H1 (cell line): Measurements from ENCODE around the gene TM9SF3. TPM values are rescaled to one million over a fixed set of nuclear protein-coding genes. Genes with fewer than 3 reads are reported as not detected.

ENCODE experiments used
- CTCF ChIP-seq, 3 experiments: IDR thresholded peaks; 1 replicate in 2 of 3; 2 replicates in 1 of 3; pipeline versions ENCODE4 v1.5.1 to v1.6.1; 2011; ENCODE audit warnings: low read length in 3 of 3, mild to moderate bottlenecking in 3 of 3, inconsistent platforms in 2 of 3, low read depth in 1 of 3, moderate library complexity in 1 of 3; ENCODE audit not compliant: insufficient read depth in 1 of 3; ENCODE audit errors: control extremely low read depth in 1 of 3
- SP4 ChIP-seq: IDR thresholded peaks from 2 replicates; pipeline ENCODE4 v1.6.1; 2012; ENCODE audit warnings: low read length, inconsistent platforms
- polyA plus RNA-seq, 7 experiments: library from polyadenylated mRNA; depleted of rRNA in 3 of 7; stranded (reverse) in 5 of 7; unstranded in 2 of 7; fragments of >200 nt in 5 of 7; fragments of 200-250 nt in 2 of 7; gene quantifications; 1 replicate in 5 of 7; 2 replicates in 1 of 7; 4 replicates in 1 of 7; pipeline versions ENCODE4 v1.2.1 to v1.2.3, GENCODE V29; 2011 to 2013; ENCODE audit warnings: missing spikeins in 2 of 7, mixed read lengths in 2 of 7
- total RNA-seq: library from RNA; stranded (reverse); fragmentation: NEBNext Ultra II Directional; extraction: Animal tissue kit (Norgen Biotek cat#: 25700); gene quantifications from 2 replicates; pipeline ENCODE4 v1.2.1, GENCODE V29; 2021

The TM9SF3 gene
- total and polyA plus RNA-seq, 2 of the 8 experiments (the other 6 are each of a cell fraction or from before 2014, with no cell fraction given): 123 to 127 TPM

GRCh38 chr10:96556003-96556402 lies 30.8 kb downstream of the TM9SF3 start (continued):
- peak in 2 of 3 experiments; percentile 44 to 45; a peak in 3 of 4 replicates for TF ChIP-seq CTCF (IDR thresholded peaks at IDR 0.05; ENCODE audit: control extremely low read depth in 1 of 3, insufficient read depth in 1 of 3, low read depth in 1 of 3, low read length in 3 of 3)
- TF ChIP-seq SP4: no peak
- TF ChIP-seq, all 59 proteins: peak for 3
